Measurements from ENCODE around the gene PGAM1.

Gene PGAM1

DNA sequence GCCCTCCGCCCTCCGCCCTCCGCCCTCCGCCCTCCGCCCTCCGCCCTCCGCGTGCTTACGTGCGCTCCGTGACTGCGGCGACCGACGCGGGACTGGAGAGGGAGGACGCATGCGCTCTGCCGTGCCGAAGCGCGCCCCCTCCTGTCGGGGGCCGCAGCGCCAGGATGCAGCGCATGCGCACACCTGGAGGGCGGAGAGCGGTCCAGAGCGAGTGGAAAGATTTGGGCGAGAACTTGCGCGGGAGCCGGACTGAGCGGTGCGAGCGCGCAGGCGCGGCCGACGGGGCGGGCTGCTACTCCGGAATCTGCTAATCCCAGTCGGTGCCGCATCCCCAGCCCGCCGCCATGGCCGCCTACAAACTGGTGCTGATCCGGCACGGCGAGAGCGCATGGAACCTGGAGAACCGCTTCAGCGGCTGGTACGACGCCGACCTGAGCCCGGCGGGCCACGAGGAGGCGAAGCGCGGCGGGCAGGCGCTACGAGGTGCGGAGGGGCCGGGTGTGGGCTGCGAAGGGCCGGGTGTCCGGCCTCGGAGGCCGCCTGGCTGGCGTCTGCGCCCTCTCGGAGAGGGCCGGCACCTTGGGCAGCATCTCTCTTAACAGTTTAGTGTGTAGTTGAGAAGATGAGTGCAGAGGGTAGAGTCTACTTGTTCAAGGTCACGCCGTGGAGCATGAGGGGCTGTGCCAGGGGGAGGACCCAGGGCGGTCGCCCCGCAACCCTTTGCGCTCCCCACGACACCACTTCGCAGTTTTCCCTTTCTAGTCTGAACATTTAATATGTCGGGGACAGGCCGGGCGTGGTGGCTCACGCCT is at the start of gene PGAM1:
Gene PGAM1 (plus strand): TSS at position 228 of the 812 bp plus-strand sequence. CDS start 117 bp downstream, at position 345.
- no peak for TF ChIP-seq GATA1 (IDR thresholded peaks at IDR 0.05; ENCODE audit: low read depth, low read length)
- peak; percentile 76 for TF ChIP-seq POLR2A (IDR thresholded peaks at IDR 0.05; ENCODE audit: low read length)

DNA sequence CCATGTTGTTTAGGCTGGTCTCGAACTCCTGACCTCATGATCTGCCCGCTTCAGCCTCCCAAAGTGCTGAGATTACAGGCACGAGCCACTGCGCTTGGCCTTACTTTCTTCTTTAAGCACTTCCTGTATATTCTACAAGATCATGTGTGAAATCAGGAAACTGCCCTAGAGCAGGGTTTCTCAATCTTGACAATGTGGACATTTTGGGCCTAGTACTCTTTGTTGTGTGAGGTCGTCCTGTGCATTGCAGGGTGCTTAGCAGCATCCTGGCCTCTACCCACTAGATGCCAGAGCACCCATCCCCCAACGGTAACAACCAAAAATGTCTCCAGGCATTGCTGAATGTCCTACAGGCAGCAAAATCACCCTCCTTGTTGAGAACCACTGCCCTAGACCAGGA is 49.6 kb upstream of the PGAM1 start:
- TF ChIP-seq GATA1 (IDR thresholded peaks at IDR 0.05; ENCODE audit: low read depth, low read length) = no peak
- no peak for TF ChIP-seq POLR2A (IDR thresholded peaks at IDR 0.05; ENCODE audit: low read length)

More for the DNA sequence above, at the start of gene PGAM1:
- DNase-seq = peak; percentile 97 to 98

DNA sequence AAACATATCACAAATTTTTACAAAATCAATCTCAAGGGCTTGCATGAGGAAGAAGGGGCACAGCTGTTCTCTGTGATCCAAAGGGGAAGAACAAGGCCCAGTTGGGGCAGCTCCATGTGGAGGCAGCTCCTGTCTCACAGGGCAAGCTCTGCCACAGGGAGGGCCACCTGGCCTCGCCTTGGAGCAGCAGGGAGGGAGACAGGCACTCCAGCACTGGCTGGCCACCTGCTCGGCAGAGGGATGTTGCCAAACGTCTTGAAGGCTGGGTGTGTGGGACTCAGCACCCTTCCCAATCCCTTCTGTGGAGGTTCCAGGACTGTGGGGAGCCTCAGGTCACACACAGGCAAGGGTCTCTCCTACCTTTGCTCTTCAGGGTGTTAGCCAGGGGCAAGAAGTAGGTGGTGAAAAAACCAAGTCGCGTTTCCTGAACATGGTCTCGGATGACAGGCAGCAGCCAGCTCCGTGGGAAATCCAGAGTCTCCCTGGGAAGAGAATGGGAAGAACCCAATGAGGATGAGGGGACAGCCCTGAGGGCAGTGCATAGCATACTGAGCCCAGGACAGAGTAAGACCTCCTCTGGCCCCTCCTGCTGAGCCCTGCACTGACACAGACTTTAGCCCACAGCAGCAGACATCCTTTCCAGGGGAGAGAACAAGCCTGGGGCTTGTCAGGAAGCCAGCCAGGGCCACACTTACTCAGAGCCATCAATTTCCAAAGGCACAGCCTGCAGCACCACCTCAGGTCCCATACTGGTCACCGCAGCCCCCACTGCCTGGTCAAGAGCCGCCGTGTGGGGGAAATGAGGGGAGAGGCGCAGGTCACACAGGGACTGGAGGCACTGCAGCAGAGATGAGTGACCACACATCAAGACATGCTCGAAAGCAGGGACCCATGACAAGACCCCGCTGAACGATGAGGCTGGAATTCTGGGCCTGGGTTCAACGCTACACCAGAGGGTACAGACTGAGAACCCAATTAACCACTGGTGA is 46.8 kb upstream of the PGAM1 start:
- TF ChIP-seq POLR2A (IDR thresholded peaks at IDR 0.05; ENCODE audit: low read length) (no peak), GATA1 (IDR thresholded peaks at IDR 0.05; ENCODE audit: low read depth, low read length) (no peak)

More for the DNA sequence above, 49.6 kb upstream of the PGAM1 start:
- no peak for DNase-seq

DNA sequence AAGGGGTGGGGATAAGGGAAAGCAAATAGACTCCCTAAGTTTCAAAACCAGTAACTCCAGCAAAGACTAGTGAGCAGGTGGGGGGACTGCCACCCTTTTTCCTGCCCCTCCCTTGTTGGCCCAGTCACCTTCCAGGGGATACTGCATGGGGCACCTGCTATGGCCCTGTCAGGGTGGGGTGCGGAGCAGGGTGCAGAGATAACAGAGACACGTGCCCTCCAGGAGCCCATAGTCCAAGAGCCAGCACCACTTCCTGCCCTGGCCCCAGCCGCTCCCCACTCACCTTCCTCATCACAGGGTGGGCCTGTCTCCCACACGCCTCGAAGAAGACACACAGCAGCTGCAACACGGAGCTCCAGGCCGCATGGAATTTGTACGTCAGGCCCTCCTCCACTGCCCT is 45.5 kb upstream of the PGAM1 start:
- no peak for TF ChIP-seq POLR2A (IDR thresholded peaks at IDR 0.05; ENCODE audit: low read length)
- TF ChIP-seq GATA1 (IDR thresholded peaks at IDR 0.05; ENCODE audit: low read depth, low read length) = no peak
- no peak for DNase-seq

More for the DNA sequence above, 46.8 kb upstream of the PGAM1 start:
- DNase-seq = no peak

DNA sequence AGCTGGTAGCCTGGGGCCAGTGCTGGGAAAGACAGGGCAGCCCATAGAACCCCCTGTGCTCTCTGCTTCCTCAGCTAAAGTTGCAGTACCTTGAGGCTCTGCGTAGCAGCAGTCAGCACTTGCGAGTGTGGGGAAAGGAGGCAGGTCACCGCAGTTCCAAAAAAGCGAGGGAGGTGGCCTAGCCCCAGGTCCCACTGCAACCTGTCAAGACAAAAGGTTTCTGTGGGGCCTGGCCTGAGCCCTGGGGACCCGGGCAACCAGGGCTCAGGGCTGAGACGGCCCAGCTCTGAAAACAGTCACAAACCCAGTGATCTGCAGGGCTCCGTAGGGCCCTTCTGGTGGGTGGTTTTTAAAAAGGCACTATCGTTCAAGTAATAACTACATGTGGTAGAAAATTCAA is 44.4 kb upstream of the PGAM1 start:
- TF ChIP-seq GATA1 (IDR thresholded peaks at IDR 0.05; ENCODE audit: low read depth, low read length) = no peak
- no peak for TF ChIP-seq POLR2A (IDR thresholded peaks at IDR 0.05; ENCODE audit: low read length)
- no peak for DNase-seq

DNA sequence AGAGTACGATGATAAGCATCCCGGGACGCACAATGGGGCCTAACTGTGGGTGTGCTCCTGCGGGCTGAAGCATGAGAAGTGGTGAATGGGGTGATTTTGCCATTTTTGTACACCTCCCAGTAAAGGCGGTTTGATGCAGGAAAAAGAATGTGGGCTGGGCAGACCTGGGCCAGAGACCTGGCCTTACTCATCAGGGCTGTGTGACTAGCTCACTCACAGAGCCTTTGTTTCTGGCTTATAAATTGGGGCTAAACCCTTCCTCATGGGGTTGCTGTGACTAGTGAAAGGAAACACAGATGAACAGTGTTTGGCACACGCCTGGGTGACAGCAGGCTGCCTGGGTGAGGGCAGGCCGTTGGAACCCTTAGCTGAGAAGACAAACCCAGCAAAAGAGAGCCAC is 42.8 kb upstream of the PGAM1 start:
- no peak for TF ChIP-seq POLR2A (IDR thresholded peaks at IDR 0.05; ENCODE audit: low read length)
- no peak for DNase-seq

DNA sequence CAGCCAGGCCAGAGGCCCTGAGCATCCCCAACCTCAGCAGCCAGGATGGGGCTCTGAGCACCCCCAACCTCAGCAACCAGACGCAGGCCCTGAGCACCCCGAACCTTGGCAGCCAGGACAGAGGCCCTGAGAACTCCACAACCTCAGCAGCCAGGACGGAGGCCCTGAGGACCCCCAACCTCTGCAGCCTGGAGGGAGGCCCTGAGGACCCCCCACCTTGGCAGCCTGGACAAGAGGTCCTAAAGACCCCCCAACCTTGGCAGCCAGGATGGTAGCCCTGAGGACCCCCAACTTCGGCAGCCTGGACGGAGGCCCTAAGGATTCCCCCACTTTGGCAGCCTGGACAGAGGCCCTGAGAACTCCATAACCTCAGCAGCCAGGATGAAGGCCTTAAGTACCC is 41.8 kb upstream of the PGAM1 start:
- DNase-seq = no peak
- no peak for TF ChIP-seq GATA1 (IDR thresholded peaks at IDR 0.05; ENCODE audit: low read depth, low read length)
- TF ChIP-seq POLR2A (IDR thresholded peaks at IDR 0.05; ENCODE audit: low read length) = no peak

DNA sequence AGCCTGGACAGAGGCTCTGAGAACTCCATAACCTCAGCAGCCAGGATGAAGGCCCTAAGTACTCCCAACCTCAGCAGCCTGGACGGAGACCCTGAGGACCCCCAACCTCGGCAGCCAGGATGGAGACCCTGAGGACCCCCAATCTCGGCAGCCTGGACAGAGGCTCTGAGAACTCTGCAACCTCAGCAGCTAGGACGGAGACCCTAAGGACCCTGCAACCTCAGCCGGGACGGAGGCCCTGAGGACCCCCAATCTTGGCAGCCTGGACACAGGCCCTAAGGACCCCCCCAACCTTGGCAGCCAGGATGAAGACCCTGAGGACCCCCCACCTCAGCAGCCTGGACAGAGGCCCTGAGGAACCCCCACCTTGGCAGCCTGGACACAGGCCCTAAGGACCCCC is 41.4 kb upstream of the PGAM1 start:
- TF ChIP-seq GATA1 (IDR thresholded peaks at IDR 0.05; ENCODE audit: low read depth, low read length) (no peak), POLR2A (IDR thresholded peaks at IDR 0.05; ENCODE audit: low read length) (no peak)
- no peak for DNase-seq

DNA sequence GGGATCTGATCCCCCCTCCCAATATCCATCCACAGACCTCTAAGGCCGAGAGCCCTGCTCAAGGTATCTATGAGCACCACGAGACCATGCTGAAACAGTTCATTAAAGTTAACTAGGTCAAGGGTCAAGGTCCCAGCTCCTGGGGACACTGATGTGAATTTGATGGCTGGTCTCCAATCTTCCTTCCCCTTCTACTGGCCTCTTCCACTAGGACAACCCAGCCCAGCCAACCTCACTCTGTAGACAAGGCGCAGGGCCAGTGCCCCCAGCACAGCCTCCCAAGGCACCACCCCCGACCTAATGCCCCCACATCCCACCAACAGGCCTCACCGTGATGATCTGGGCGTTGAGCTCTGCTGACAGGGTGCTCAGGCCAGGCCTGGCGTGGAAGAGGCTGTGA is 40.4 kb upstream of the PGAM1 start:
- TF ChIP-seq POLR2A (IDR thresholded peaks at IDR 0.05; ENCODE audit: low read length) (no peak), GATA1 (IDR thresholded peaks at IDR 0.05; ENCODE audit: low read depth, low read length) (no peak)
- no peak for DNase-seq

DNA sequence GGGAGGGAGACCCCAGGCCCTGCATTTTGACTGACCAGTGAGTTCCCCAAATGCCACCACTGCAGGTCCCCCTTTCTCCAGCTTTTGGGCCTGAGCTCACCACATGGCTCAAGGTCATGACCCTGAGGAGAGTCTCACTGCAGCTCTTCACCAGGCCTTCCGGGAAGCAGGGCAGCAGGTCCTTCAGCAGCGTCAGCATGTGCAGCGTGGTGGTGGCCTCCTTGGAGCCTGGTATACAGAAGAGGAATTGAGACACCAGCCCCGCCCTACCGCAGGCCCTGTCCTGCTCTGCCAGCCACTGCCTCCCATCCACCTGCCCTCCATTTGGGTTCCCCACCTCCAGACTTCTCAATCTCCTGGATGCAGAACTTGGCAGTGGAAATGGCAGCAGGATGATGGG is 37.8 kb upstream of the PGAM1 start:
- DNase-seq = no peak
- no peak for TF ChIP-seq POLR2A (IDR thresholded peaks at IDR 0.05; ENCODE audit: low read length)
- TF ChIP-seq GATA1 (IDR thresholded peaks at IDR 0.05; ENCODE audit: low read depth, low read length) = no peak

DNA sequence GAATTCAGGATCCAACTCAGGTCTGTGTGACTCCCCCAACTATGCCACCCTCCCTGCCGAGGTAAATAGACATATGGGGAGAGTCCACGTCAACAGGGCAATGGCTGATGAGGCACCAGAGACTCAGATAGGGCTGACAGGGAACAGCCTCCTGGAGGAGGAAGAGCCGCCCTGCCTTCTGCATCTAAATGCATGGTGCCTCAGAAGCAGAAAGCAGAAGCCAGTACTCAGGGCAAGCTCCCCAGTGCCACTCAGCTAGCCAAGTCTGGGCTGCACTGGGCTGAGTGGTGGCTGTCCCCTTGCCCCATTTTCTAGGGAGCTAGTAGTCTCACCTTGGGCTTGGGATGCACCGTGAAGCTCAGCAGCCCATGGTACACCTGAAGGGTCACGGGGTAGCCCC is 35.9 kb upstream of the PGAM1 start:
- DNase-seq = no peak
- TF ChIP-seq POLR2A (IDR thresholded peaks at IDR 0.05; ENCODE audit: low read length) = no peak

DNA sequence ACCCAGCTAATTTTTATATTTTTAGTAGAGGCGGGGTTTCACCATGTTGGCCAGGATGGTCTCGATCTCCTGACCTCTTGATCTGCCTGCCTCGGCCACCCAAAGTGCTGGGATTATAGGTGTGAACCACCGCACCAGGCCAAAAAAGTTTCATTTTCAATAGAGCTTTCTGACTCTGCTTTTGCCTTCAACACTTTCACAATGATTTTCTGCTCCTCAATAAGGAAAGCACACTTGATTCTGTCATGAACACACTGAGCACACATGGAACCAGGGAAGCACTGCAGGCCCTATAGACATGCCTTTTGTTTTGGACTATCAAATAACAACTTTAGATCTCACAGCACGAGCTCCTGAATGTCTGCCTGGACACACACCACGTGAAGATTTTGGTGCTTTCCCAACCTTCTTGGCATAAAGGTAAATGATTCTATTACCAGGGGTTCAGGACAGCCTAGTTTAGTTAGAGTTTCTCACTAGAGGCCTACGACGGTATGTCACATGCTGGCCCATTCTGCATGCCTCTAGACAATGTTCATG is 32.9 kb upstream of the PGAM1 start:
- TF ChIP-seq GATA1 (IDR thresholded peaks at IDR 0.05; ENCODE audit: low read depth, low read length) (no peak), POLR2A (IDR thresholded peaks at IDR 0.05; ENCODE audit: low read length) (no peak)
- no peak for DNase-seq

DNA sequence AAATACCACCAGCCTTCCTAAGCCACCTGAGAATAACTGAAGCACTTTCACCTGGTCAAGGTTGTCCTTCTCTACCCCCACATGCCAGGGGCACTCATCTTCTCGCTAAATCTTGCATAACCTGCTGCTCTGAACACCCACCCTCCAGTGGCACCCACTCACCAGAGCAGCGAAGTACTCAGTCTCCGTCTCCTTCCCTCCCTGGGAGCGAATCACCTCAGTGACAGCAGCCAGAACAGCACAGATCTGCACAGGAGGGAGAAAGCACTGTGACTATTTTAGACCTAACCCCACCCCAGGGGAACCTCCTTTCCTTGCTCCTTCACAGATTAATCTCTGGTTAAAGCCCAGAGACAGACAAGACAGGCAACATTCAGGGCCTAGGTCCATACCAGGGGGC is 29.9 kb upstream of the PGAM1 start:
- no peak for DNase-seq
- TF ChIP-seq POLR2A (IDR thresholded peaks at IDR 0.05; ENCODE audit: low read length) (no peak), GATA1 (IDR thresholded peaks at IDR 0.05; ENCODE audit: low read depth, low read length) (no peak)
